Measurements from ENCODE around the gene PRICKLE4. TPM values are rescaled to one million over a fixed set of nuclear protein-coding genes. Genes with fewer than 3 reads are reported as not detected.

Gene PRICKLE4
- total and polyA plus RNA-seq, 2 of the 13 experiments (the other 11 are each of a cell fraction or from before 2014, with no cell fraction given): 0.92 to 1.2 TPM

- no peak for TF ChIP-seq CREB3 (CRISPR knock-in tag; IDR thresholded peaks at IDR 0.05)
- no peak for TF ChIP-seq FOXK2 (IDR thresholded peaks at IDR 0.05)
- TF ChIP-seq ZNF350 (CRISPR knock-in tag; IDR thresholded peaks at IDR 0.05; ENCODE audit: borderline replicate concordance, low read depth): peak; percentile 40; the same call in 1 of the 2 replicates
- TF ChIP-seq HIVEP1 (CRISPR knock-in tag; IDR thresholded peaks at IDR 0.05): no peak
- no peak for TF ChIP-seq RNF2 (conservative IDR thresholded peaks at IDR 0.05; ENCODE audit: low read depth)
- no peak for TF ChIP-seq ZNF784 (CRISPR knock-in tag; IDR thresholded peaks at IDR 0.05; ENCODE audit: borderline replicate concordance)
- peak; percentile 43; the same call in 1 of the 2 replicates for TF ChIP-seq ZMYM2 (CRISPR knock-in tag; IDR thresholded peaks at IDR 0.05)
- 0 out of 2 replicates have a peak, but pooled peaks have one; percentile 51 for TF ChIP-seq ZNF12 (CRISPR knock-in tag; IDR thresholded peaks at IDR 0.05)
- TF ChIP-seq MIXL1 (CRISPR knock-in tag; IDR thresholded peaks at IDR 0.05): 0 out of 2 replicates have a peak, but pooled peaks have one; percentile 4
- TF ChIP-seq KLF12 (CRISPR knock-in tag; IDR thresholded peaks at IDR 0.05; ENCODE audit: borderline replicate concordance): no peak
- TF ChIP-seq GLMP (CRISPR knock-in tag; IDR thresholded peaks at IDR 0.05; ENCODE audit: borderline replicate concordance): no peak
- peak; percentile 70 for TF ChIP-seq ZNF331 (CRISPR knock-in tag; IDR thresholded peaks at IDR 0.05)
- no peak for TF ChIP-seq HOXA9 (CRISPR knock-in tag; IDR thresholded peaks at IDR 0.05; ENCODE audit: borderline replicate concordance)
- no peak for TF ChIP-seq SATB2 (CRISPR knock-in tag; IDR thresholded peaks at IDR 0.05)
- TF ChIP-seq POLR2AphosphoS2 (IDR thresholded peaks at IDR 0.05; ENCODE audit: low read depth, low read length): no peak
- TF ChIP-seq ZC3H13 (CRISPR knock-in tag; IDR thresholded peaks at IDR 0.05): 0 out of 2 replicates have a peak, but pooled peaks have one; percentile 55
- no peak for TF ChIP-seq ZSCAN31 (CRISPR knock-in tag; IDR thresholded peaks at IDR 0.05; ENCODE audit: low read depth)
- no peak for TF ChIP-seq MAFK (conservative IDR thresholded peaks at IDR 0.05 in 1 of 2, IDR thresholded peaks at IDR 0.05 in 1 of 2; ENCODE audit: low read length in 2 of 2)
- no peak for TF ChIP-seq ZNF275 (CRISPR knock-in tag; IDR thresholded peaks at IDR 0.05; ENCODE audit: borderline replicate concordance)
- TF ChIP-seq ZNF362 (CRISPR knock-in tag; IDR thresholded peaks at IDR 0.05; ENCODE audit: borderline replicate concordance): no peak; the same call in 1 of the 2 replicates
- peak; percentile 85 for TF ChIP-seq HDAC2 (CRISPR knock-in tag; IDR thresholded peaks at IDR 0.05)
- no peak for TF ChIP-seq SOX6 (IDR thresholded peaks at IDR 0.05)
- peak; percentile 96 for TF ChIP-seq SOX6 (CRISPR knock-in tag; IDR thresholded peaks at IDR 0.05)
- peak in 1 of 2 experiments; percentile 43; a peak in 1 of 4 replicates for TF ChIP-seq KLF16 (CRISPR knock-in tag; IDR thresholded peaks at IDR 0.05)
Measured at GRCh38 chr6:41741625-41742490, 38.7 kb upstream of the PRICKLE4 start (continued).

Measured in HepG2 (cell line).